AG04450 (cell line): Measurements from ENCODE around the gene SCFD2. TPM values are rescaled to one million over a fixed set of nuclear protein-coding genes. Genes with fewer than 3 reads are reported as not detected.

Source experiments
- CTCF ChIA-PET: fragments of 300-600, 350-600 bp; formaldehyde crosslinking; extraction: SDS; loops from one replicate; lab custom pipeline; 2022; ENCODE audit warnings: antibody characterized with exemption, inconsistent platforms; lab: Charles Lee
- POLR2A ChIA-PET: fragments of 350-600 bp; formaldehyde crosslinking; extraction: SDS; loops from one replicate; lab custom pipeline; 2021; ENCODE audit warnings: antibody characterized with exemption, inconsistent platforms; lab: Yijun Ruan, JAX
- DNase-seq: peaks from one replicate; pipeline ENCODE4 v3.0.0-alpha.2; 2011; ENCODE audit warnings: low read depth, low spot score
- H3K27ac ChIP-seq: one replicate; pipeline ENCODE4 v1.5.1; 2012; ENCODE audit warnings: low read depth, low read length, control low read depth
- H3K27me3 ChIP-seq: one replicate; pipeline ENCODE4 v1.6.0; 2012; ENCODE audit warnings: low read length; ENCODE audit not compliant: control insufficient read depth, insufficient read depth
- H3K4me3 ChIP-seq: 2 replicates; pipeline ENCODE4 v1.5.1; 2011; ENCODE audit warnings: mild to moderate bottlenecking, low read depth, low read length, control low read depth
- H3K9me3 ChIP-seq: 2 replicates; pipeline ENCODE4 v1.5.1; 2012; ENCODE audit warnings: low read length; ENCODE audit not compliant: control insufficient read depth, insufficient read depth
- CTCF ChIP-seq: IDR thresholded peaks from 2 replicates; pipeline ENCODE4 v1.5.1; 2011; ENCODE audit warnings: low read depth, low read length, control low read depth, inconsistent platforms
- polyA plus RNA-seq: library from polyadenylated mRNA; depleted of rRNA; stranded (reverse); fragments of >200 nt; gene quantifications from 2 replicates; pipeline ENCODE4 v1.2.3, GENCODE V29; 2011

Gene SCFD2
- polyA plus RNA-seq, 1 experiment = 16.4 TPM

GRCh38 chr4:52912608-52913007, 453.3 kb downstream of the SCFD2 start:
- ChIA-PET POLR2A (no interaction called here), CTCF (interaction anchor here (1.1 to 1.9 kb wide), 12 partner anchors 8 to 209 kb away, joined by 3 to 23 read pairs (median 10); no protein-coding TSS in a partner anchor)
- no peak for DNase-seq
- TF ChIP-seq CTCF = no peak
- Histone ChIP-seq H3K27ac (no peak overlapping the region), H3K4me3 (no peak overlapping the region), H3K9me3 (no peaks in the 10 kb centered on the region), H3K27me3 (no peaks in the 10 kb centered on the region)

GRCh38 chr4:52911684-52912294, 454.1 kb downstream of the SCFD2 start:
- DNase-seq = no peak
- POLR2A ChIA-PET = no interaction called here
- H3K27ac ChIP-seq = no peak overlapping the region
- no peaks in the 10 kb centered on the region for H3K9me3 ChIP-seq
- no peak overlapping the region for H3K4me3 ChIP-seq
- CTCF ChIA-PET = interaction anchor here (0.5 to 1.9 kb wide), 32 partner anchors 8 to 320 kb away, joined by 3 to 23 read pairs (median 5); no protein-coding TSS in a partner anchor
- TF ChIP-seq CTCF = peak; percentile 75
- no peaks in the 10 kb centered on the region for H3K27me3 ChIP-seq

GRCh38 chr4:52910115-52910514, 455.7 kb downstream of the SCFD2 start:
- Histone ChIP-seq H3K4me3 (no peak overlapping the region), H3K9me3 (no peaks in the 10 kb centered on the region), H3K27ac (no peak overlapping the region), H3K27me3 (no peaks in the 10 kb centered on the region)
- POLR2A ChIA-PET = no interaction called here
- CTCF ChIA-PET = interaction anchor here (0.5 to 1.8 kb wide), 3 partner anchors 29 to 364 kb away, joined by 3 to 6 read pairs (median 3); no protein-coding TSS in a partner anchor
- TF ChIP-seq CTCF = 0 out of 2 replicates have a peak, but pooled peaks have one; percentile 19
- no peak for DNase-seq

GRCh38 chr4:52907510-52907909, 458.4 kb downstream of the SCFD2 start:
- no peak overlapping the region for H3K4me3 ChIP-seq
- no peaks in the 10 kb centered on the region for H3K9me3 ChIP-seq
- ChIA-PET POLR2A (interaction anchor here (1.0 kb wide), 1 partner anchor 15 kb away, joined by 3 read pairs; no protein-coding TSS in a partner anchor), CTCF (interaction anchor here (1.4 to 1.9 kb wide), 3 partner anchors 75 to 77 kb away, joined by 3 to 5 read pairs (median 4); no protein-coding TSS in a partner anchor)
- no peak for DNase-seq
- no peak overlapping the region for H3K27ac ChIP-seq
- TF ChIP-seq CTCF = no peak
- H3K27me3 ChIP-seq = no peaks in the 10 kb centered on the region

GRCh38 chr4:52904421-52904820, 461.4 kb downstream of the SCFD2 start:
- Histone ChIP-seq H3K9me3 (peaks cover 8% of the 10 kb centered on the region; the same call in 1 of the 2 replicates), H3K27me3 (no peaks in the 10 kb centered on the region), H3K27ac (no peak overlapping the region), H3K4me3 (no peak overlapping the region)
- TF ChIP-seq CTCF = no peak
- POLR2A ChIA-PET = no interaction called here
- CTCF ChIA-PET = no interaction called here
- no peak for DNase-seq
